GM12878 (cell line): ENCODE results near the gene RAN. TPM values are rescaled to one million over a fixed set of nuclear protein-coding genes. Genes with fewer than 3 reads are reported as not detected.

Experiments
- ATAC-seq: fragments of 200-7000 bp; cut with Tn5 transposase; 3 replicates; pipeline ENCODE4 v1.9.1; 2020; ENCODE audit warnings: mild to moderate bottlenecking, moderate library complexity
- BruUV-seq: library from RNA; stranded (reverse); fragments of 400-500 nt; replicated peaks from 2 replicates; lab custom pipeline; 2021; lab: Mats Ljungman, UMichigan
- CTCF ChIA-PET: fragments of 300-600 bp; sonication (Branson Sonifier 250); formaldehyde crosslinking; extraction: SDS; loops from one replicate; lab custom pipeline; 2021; ENCODE audit warnings: inconsistent platforms; lab: Yijun Ruan, JAX
- POLR2A ChIA-PET: fragments of 350-600 bp; formaldehyde crosslinking; extraction: SDS; loops from one replicate; lab custom pipeline; 2021; ENCODE audit warnings: inconsistent platforms; lab: Charles Lee
- RAD21 ChIA-PET: fragments of 300-600 bp; sonication (Branson Sonifier 250); formaldehyde crosslinking; loops from one replicate; lab custom pipeline; 2023; ENCODE audit warnings: antibody characterized with exemption; ENCODE audit not compliant: unreplicated experiment; lab: Charles Lee
- SMC1A ChIA-PET: fragments of 300-600 bp; sonication (Branson Sonifier 250); formaldehyde crosslinking; loops from one replicate; lab custom pipeline; 2023; ENCODE audit not compliant: unreplicated experiment, uncharacterized antibody; lab: Charles Lee
- DNase-seq: peaks from one replicate; pipeline ENCODE4 v3.0.0-alpha.2; 2011; ENCODE audit warnings: low read depth, low spot score
- FAIRE-seq: peaks from 3 replicates; lab custom pipeline; 2011; peaks lifted over from hg19 to GRCh38; lab: Jason Lieb, UNC
- H2AFZ ChIP-seq: 2 replicates; pipeline ENCODE4 v1.6.0; 2011; ENCODE audit warnings: low read depth, low read length, control low read depth; ENCODE audit not compliant: control insufficient read depth
- H3K27ac ChIP-seq: 2 replicates; pipeline ENCODE4 v1.5.1; 2011; ENCODE audit warnings: control low read depth; ENCODE audit not compliant: control insufficient read depth, insufficient read depth
- H3K27me3 ChIP-seq, 2 experiments: replicated peaks in 1 of 2; 2 replicates each; pipeline versions ENCODE4 v1.6.0 to v1.6.1; 2011; ENCODE audit warnings: low read length in 1 of 2; ENCODE audit not compliant: control insufficient read depth in 2 of 2, insufficient read depth in 2 of 2
- H3K36me3 ChIP-seq, 2 experiments: 2 replicates each; pipeline ENCODE4 v1.5.1; 2011; ENCODE audit warnings: low read length in 1 of 2; ENCODE audit not compliant: control insufficient read depth in 2 of 2, insufficient read depth in 2 of 2
- H3K4me1 ChIP-seq: 2 replicates; pipeline ENCODE4 v1.6.1; 2011; ENCODE audit warnings: mild to moderate bottlenecking, low read length, moderate library complexity, mixed read lengths; ENCODE audit not compliant: control insufficient read depth, insufficient read depth
- H3K4me2 ChIP-seq: 2 replicates; pipeline ENCODE4 v1.6.0; 2011; ENCODE audit warnings: control low read depth; ENCODE audit not compliant: control insufficient read depth, insufficient read depth
- H3K4me3 ChIP-seq: fragments of 200-600 bp; sonication (generic); 2 replicates; pipeline ENCODE4 v1.5.1; 2016
- H3K79me2 ChIP-seq: 2 replicates; pipeline ENCODE4 v1.6.0; 2011; ENCODE audit warnings: low read length; ENCODE audit not compliant: control insufficient read depth, insufficient read depth
- H3K9ac ChIP-seq: 2 replicates; pipeline ENCODE4 v1.8.0; 2011; ENCODE audit warnings: low read length, control low read depth, mixed read lengths; ENCODE audit not compliant: control insufficient read depth, insufficient read depth
- H3K9me3 ChIP-seq: replicated peaks from 3 replicates; pipeline ENCODE4 v1.5.1; 2011; ENCODE audit warnings: mild to moderate bottlenecking, low read length; ENCODE audit not compliant: control insufficient read depth, insufficient read depth
- H4K20me1 ChIP-seq: 2 replicates; pipeline ENCODE4 v1.6.0; 2011; ENCODE audit not compliant: control insufficient read depth, insufficient read depth
- ASH2L ChIP-seq: fragments of 300-600, 200-600 bp; sonication (generic); IDR thresholded peaks from 2 replicates; pipeline ENCODE4 v1.6.1; 2017; ENCODE audit warnings: low read depth, mild to moderate bottlenecking, borderline replicate concordance
- CHD2 ChIP-seq: IDR thresholded peaks from 2 replicates; pipeline ENCODE4 v1.6.1; 2011; ENCODE audit warnings: low read depth, low read length, improper control_type of control experiment, borderline replicate concordance
- CTCF ChIP-seq, 3 experiments: IDR thresholded peaks in 2 of 3; conservative IDR thresholded peaks in 1 of 3; 2 replicates each; pipeline ENCODE4 v1.5.1; 2011; ENCODE audit warnings: low read depth in 3 of 3, low read length in 3 of 3, mild to moderate bottlenecking in 3 of 3, control low read depth in 2 of 3, moderate library complexity in 2 of 3, inconsistent platforms in 1 of 3, mixed read lengths in 1 of 3; ENCODE audit not compliant: control insufficient read depth in 2 of 3, insufficient read depth in 1 of 3; ENCODE audit errors: extremely low read depth in 1 of 3
- DPF2 ChIP-seq: fragments of 450-650 bp; IDR thresholded peaks from 2 replicates; pipeline ENCODE4 v1.6.1; 2017; ENCODE audit warnings: mild to moderate bottlenecking
- EED ChIP-seq: sonication (generic); IDR thresholded peaks from 2 replicates; pipeline ENCODE4 v1.6.1; 2016; ENCODE audit warnings: antibody characterized with exemption, low read depth
- EP300 ChIP-seq, 2 experiments: fragments of 150-350 bp in 1 of 2; IDR thresholded peaks; 2 replicates each; pipeline ENCODE4 v1.6.1; 2011 to 2012; ENCODE audit warnings: low read depth in 2 of 2, low read length in 2 of 2, borderline replicate concordance in 1 of 2, improper control_type of control experiment in 1 of 2, inconsistent platforms in 1 of 2; ENCODE audit not compliant: control insufficient read depth in 1 of 2
- FOXM1 ChIP-seq: IDR thresholded peaks from 2 replicates; pipeline ENCODE4 v1.6.1; 2012; ENCODE audit warnings: low read depth, mild to moderate bottlenecking, inconsistent platforms, low read length, moderate library complexity
- IKZF2 ChIP-seq, 2 experiments: fragments of 450-650 bp; IDR thresholded peaks; 2 replicates each; pipeline ENCODE4 v1.6.1; 2017; ENCODE audit warnings: mild to moderate bottlenecking in 2 of 2, moderate library complexity in 2 of 2
- MAX ChIP-seq: IDR thresholded peaks from 2 replicates; pipeline ENCODE4 v1.6.1; 2012; ENCODE audit warnings: low read depth, low read length, improper control_type of control experiment
- MXI1 ChIP-seq: fragments of 150-350 bp; IDR thresholded peaks from 2 replicates; pipeline ENCODE4 v1.6.1; 2011; ENCODE audit warnings: low read depth, mild to moderate bottlenecking, inconsistent platforms, low read length, improper control_type of control experiment
- NFYA ChIP-seq: IDR thresholded peaks from 2 replicates; pipeline ENCODE4 v1.6.1; 2011; ENCODE audit warnings: low read depth, mild to moderate bottlenecking, low read length, improper control_type of control experiment, borderline replicate concordance
- NR2C1 ChIP-seq: fragments of 450-650 bp; IDR thresholded peaks from 2 replicates; pipeline ENCODE4 v1.6.1; 2017; ENCODE audit warnings: antibody characterized with exemption, mild to moderate bottlenecking, moderate library complexity
- RAD51 ChIP-seq: fragments of 450-650 bp; IDR thresholded peaks from 2 replicates; pipeline ENCODE4 v1.6.1; 2016; ENCODE audit warnings: moderate library complexity, mild to moderate bottlenecking, inconsistent platforms
- SKIL ChIP-seq: fragments of 450-650 bp; IDR thresholded peaks from 2 replicates; pipeline ENCODE4 v1.6.1; 2017; ENCODE audit warnings: mild to moderate bottlenecking, low read depth, inconsistent platforms; ENCODE audit not compliant: poor library complexity, severe bottlenecking
- SMC3 ChIP-seq: IDR thresholded peaks from 2 replicates; pipeline ENCODE4 v1.6.1; 2011; ENCODE audit warnings: low read length, improper control_type of control experiment, borderline replicate concordance
- SP1 ChIP-seq: IDR thresholded peaks from one replicate; pipeline ENCODE4 v1.6.1; 2011; ENCODE audit warnings: low read depth, low read length
- TARDBP ChIP-seq: IDR thresholded peaks from 2 replicates; pipeline ENCODE4 v1.6.1; 2016; ENCODE audit warnings: borderline replicate concordance
- TBL1XR1 ChIP-seq: IDR thresholded peaks from 2 replicates; pipeline ENCODE4 v1.6.1; 2012; ENCODE audit warnings: low read depth, low read length, improper control_type of control experiment
- WGBS: methylation state at CpG from one replicate; pipeline ENCODE4 v1.1.6; 2016; ENCODE audit warnings: low lambda C conversion rate; ENCODE audit not compliant: insufficient replicate concordance, insufficient coverage; ENCODE audit errors: missing lambda C conversion rate; 5-methylcytosine and 5-hydroxymethylcytosine counted together
- in situ Hi-C: fragments of 300-500 bp; cut with MboI; formaldehyde crosslinking; loops from 9 replicates; pipeline ENCODE4 v1.14.3; 2018; ENCODE audit warnings: mixed read lengths
- intact Hi-C: fragments of 100-400 bp; cut with micrococcal nuclease; formaldehyde crosslinking; loops from one replicate; pipeline ENCODE4 v1.14.2; 2022; ENCODE audit not compliant: unreplicated experiment
- polyA plus RNA-seq, 11 experiments: library from polyadenylated mRNA; depleted of rRNA in 4 of 11; unstranded in 6 of 11; stranded (reverse) in 5 of 11; fragments of >200 nt; fragmentation: Nextera tagmentation in 4 of 11; fragmentation: Illumina TruSeq in 1 of 11; extraction: Ambion mirVana in 4 of 11; extraction: Trizol in 1 of 11; gene quantifications; 1 replicate in 1 of 11; 2 replicates in 10 of 11; pipeline versions ENCODE4 v1.2.1 to v1.2.3, GENCODE V29; 2011 to 2016; ENCODE audit warnings: inconsistent platforms in 2 of 11, missing spikeins in 2 of 11, low read depth in 1 of 11
- total RNA-seq, 4 experiments: library from RNA; depleted of rRNA in 3 of 4; stranded (reverse); fragments of >200 nt in 3 of 4; fragmentation: Illumina TruSeq in 1 of 4; extraction: Trizol in 1 of 4; gene quantifications; 2 replicates each; pipeline versions ENCODE4 v1.2.1 to v1.2.3, GENCODE V29; 2013 to 2021

Gene RAN
- total and polyA plus RNA-seq, 10 of the 15 experiments (the other 5 are each of a cell fraction or from before 2014, with no cell fraction given), result 1,598 to 3,769 (median 2,845) TPM

GRCh38 chr12:130911933-130912332 lies 40.1 kb downstream of the RAN start (continued):
- no peak for TF ChIP-seq MAX

- POLR2A ChIA-PET, result no interaction called here
- no TSS peak for BruUV-seq
- Histone ChIP-seq H3K27me3 (no peaks in the 10 kb centered on the region; a peak in 1 of 4 replicates), H4K20me1 (no peaks in the 10 kb centered on the region), H3K9ac (no peak overlapping the region), H2AFZ (no peak overlapping the region), H3K4me1 (no peaks in the 10 kb centered on the region), H3K4me2 (no peak overlapping the region), H3K79me2 (no peaks in the 10 kb centered on the region), H3K36me3 (no peaks in the 10 kb centered on the region), H3K9me3 (no peaks in the 10 kb centered on the region; the same call in 2 of the 3 replicates), H3K27ac (no peak overlapping the region), H3K4me3 (no peak overlapping the region)
- SMC1A ChIA-PET, result interaction anchor here (0.7 to 3.2 kb wide), 8 partner anchors 10 to 217 kb away, joined by 3 to 28 read pairs (median 3); no protein-coding TSS in a partner anchor
- WGBS, result 22% methylated on average over 36 of the region's 37 CpGs
- FAIRE-seq, result no peak
- in situ Hi-C loops, result no loop called here
- ATAC-seq, result peak; percentile 75
- RAD21 ChIA-PET, result interaction anchor here (1.0 to 2.6 kb wide), 5 partner anchors 38 to 216 kb away, joined by 3 to 15 read pairs (median 4); no protein-coding TSS in a partner anchor
- DNase-seq, result peak; percentile 21
- CTCF ChIA-PET, result interaction anchor here (0.7 to 3.2 kb wide), 10 partner anchors 10 to 236 kb away, joined by 3 to 26 read pairs (median 3); no protein-coding TSS in a partner anchor
- intact Hi-C loops, result loop anchor here (2.0 to 5.0 kb wide), 4 partner anchors 186 to 1086 kb away; no protein-coding TSS in a partner anchor
- TF ChIP-seq ASH2L (no peak), CHD2 (no peak), NR2C1 (no peak), SKIL (no peak), TARDBP (no peak), SMC3 (peak; percentile 90), CTCF (IDR thresholded peaks at IDR 0.05 in 2 of 3, conservative IDR thresholded peaks at IDR 0.05 in 1 of 3; ENCODE audit: control insufficient read depth in 2 of 3, extremely low read depth in 1 of 3, insufficient read depth in 1 of 3, low read depth in 3 of 3, low read length in 3 of 3) (peak; percentile 82 to 91 (median 86)), TBL1XR1 (0 out of 2 replicates have a peak, but pooled peaks have one; percentile 14), IKZF2 (IDR thresholded peaks at IDR 0.05) (no peak), NFYA (no peak), RAD51 (no peak), EP300 (IDR thresholded peaks at IDR 0.05; ENCODE audit: borderline replicate concordance in 1 of 2, control insufficient read depth in 1 of 2, low read depth in 2 of 2, low read length in 2 of 2) (no peak), EED (no peak), DPF2 (no peak), FOXM1 (no peak), SP1 (no peak), MXI1 (no peak)
Observed at GRCh38 chr12:130916241-130916911, 44.5 kb downstream of the RAN start.
